GM23338 (cell line): ENCODE results near the gene TRIOBP. TPM values are rescaled to one million over a fixed set of nuclear protein-coding genes. Genes with fewer than 3 reads are reported as not detected.

Source experiments
- ATAC-seq: fragments of 200-7000 bp; cut with Tn5 transposase; 3 replicates; pipeline ENCODE4 v1.9.1; 2020
- DNase-seq: peaks from one replicate; pipeline ENCODE4 v3.0.0-alpha.2; 2015; ENCODE audit warnings: low spot score
- H2AFZ ChIP-seq: fragments of 200-600 bp; sonication (generic); 2 replicates; pipeline ENCODE4 v1.8.0; 2016; ENCODE audit warnings: antibody characterized with exemption, mild to moderate bottlenecking, moderate library complexity
- H3F3A ChIP-seq: fragments of 200-600 bp; sonication (generic); replicated peaks from 2 replicates; pipeline ENCODE4 v1.8.0; 2017; ENCODE audit warnings: antibody characterized with exemption, mixed run types, low read depth
- H3K27ac ChIP-seq: fragments of 200-600 bp; sonication (generic); 2 replicates; pipeline ENCODE4 v1.6.1; 2016; ENCODE audit warnings: low read depth
- H3K27me3 ChIP-seq: fragments of 200-600 bp; sonication (generic); 2 replicates; pipeline ENCODE4 v1.8.0; 2016; ENCODE audit warnings: mild to moderate bottlenecking, mixed run types, moderate library complexity; ENCODE audit not compliant: insufficient read depth
- H3K36me3 ChIP-seq: fragments of 200-600 bp; sonication (generic); 2 replicates; pipeline ENCODE4 v1.8.0; 2016; ENCODE audit warnings: mild to moderate bottlenecking; ENCODE audit not compliant: insufficient read depth
- H3K4me1 ChIP-seq: fragments of 200-600 bp; sonication (generic); 2 replicates; pipeline ENCODE4 v1.8.0; 2016; ENCODE audit warnings: mild to moderate bottlenecking, moderate library complexity; ENCODE audit not compliant: insufficient read depth
- H3K4me2 ChIP-seq: fragments of 200-600 bp; sonication (generic); 2 replicates; pipeline ENCODE4 v1.7.1; 2017; ENCODE audit warnings: mixed run types
- H3K4me3 ChIP-seq: fragments of 200-600 bp; sonication (generic); 2 replicates; pipeline ENCODE4 v1.6.1; 2016; ENCODE audit warnings: mixed run types
- H3K79me2 ChIP-seq: fragments of 200-600 bp; sonication (generic); replicated peaks from 2 replicates; pipeline ENCODE4 v1.8.0; 2017; ENCODE audit warnings: mild to moderate bottlenecking; ENCODE audit not compliant: insufficient read depth
- H3K9me2 ChIP-seq: fragments of 200-600 bp; sonication (generic); 2 replicates; pipeline ENCODE4 v1.8.0; 2017; ENCODE audit not compliant: insufficient read depth
- H4K20me1 ChIP-seq: fragments of 200-600 bp; sonication (generic); replicated peaks from 2 replicates; pipeline ENCODE4 v1.8.0; 2017; ENCODE audit warnings: mild to moderate bottlenecking; ENCODE audit not compliant: insufficient read depth
- H3K27ac Mint-ChIP-seq: 2 replicates; pipeline ENCODE4 v1.8.0; 2020; ENCODE audit warnings: inconsistent platforms, mild to moderate bottlenecking, moderate library complexity, mixed read lengths
- H3K27me3 Mint-ChIP-seq: 3 replicates; pipeline ENCODE4 v1.8.0; 2022; ENCODE audit warnings: low read depth, mild to moderate bottlenecking, moderate library complexity, mixed read lengths, inconsistent platforms; ENCODE audit not compliant: insufficient read depth, poor library complexity
- H3K36me3 Mint-ChIP-seq: 3 replicates; pipeline ENCODE4 v1.8.0; 2021; ENCODE audit warnings: low read depth, mild to moderate bottlenecking, inconsistent platforms, moderate library complexity, mixed read lengths
- H3K4me1 Mint-ChIP-seq: 3 replicates; pipeline ENCODE4 v1.8.0; 2020; ENCODE audit warnings: mild to moderate bottlenecking, inconsistent platforms, mixed read lengths
- H3K4me3 Mint-ChIP-seq: 3 replicates; pipeline ENCODE4 v1.8.0; 2021; ENCODE audit warnings: moderate library complexity, mild to moderate bottlenecking, inconsistent platforms, mixed read lengths
- H3K9me3 Mint-ChIP-seq: 3 replicates; pipeline ENCODE4 v1.8.0; 2020; ENCODE audit warnings: moderate library complexity, mild to moderate bottlenecking, inconsistent platforms, mixed read lengths
- EZH2 ChIP-seq: fragments of 200-600 bp; sonication (generic); IDR thresholded peaks from one replicate; pipeline ENCODE4 v1.8.0; 2017; ENCODE audit warnings: antibody characterized with exemption, mild to moderate bottlenecking, low read depth; ENCODE audit not compliant: unreplicated experiment
- EZH2phosphoT487 ChIP-seq: fragments of 200-600 bp; sonication (generic); IDR thresholded peaks from one replicate; pipeline ENCODE4 v1.8.1; 2018; ENCODE audit warnings: antibody characterized with exemption; ENCODE audit not compliant: unreplicated experiment
- NANOG ChIP-seq: IDR thresholded peaks from 2 replicates; pipeline ENCODE4 v1.6.1; 2016; ENCODE audit warnings: antibody characterized with exemption, borderline replicate concordance
- POLR2AphosphoS5 ChIP-seq: IDR thresholded peaks from 2 replicates; pipeline ENCODE4 v1.6.1; 2016; ENCODE audit warnings: antibody characterized with exemption, low read depth
- STAT1 ChIP-seq: IDR thresholded peaks from one replicate; pipeline ENCODE4 v1.6.1; 2016; ENCODE audit warnings: antibody characterized with exemption; ENCODE audit not compliant: unreplicated experiment
- ZNF114 ChIP-seq: fragments of 250-450 bp; sonication (Bioruptor Pico); IDR thresholded peaks from 2 replicates; pipeline ENCODE4 v1.5.0; 2020; ENCODE audit warnings: mild to moderate bottlenecking, moderate library complexity
- ZNF331 ChIP-seq: fragments of 250-450 bp; sonication (Bioruptor Pico); IDR thresholded peaks from 2 replicates; pipeline ENCODE4 v1.5.0; 2020; ENCODE audit warnings: low read depth, mild to moderate bottlenecking, moderate library complexity
- polyA plus RNA-seq: library from polyadenylated mRNA; unstranded; fragments of >200 nt; fragmentation: Nextera tagmentation; extraction: Ambion mirVana; gene quantifications from 2 replicates; pipeline ENCODE4 v1.2.1, GENCODE V29; 2016
- total RNA-seq: library from RNA; depleted of rRNA; stranded (reverse); fragments of >200 nt; shearing (Covaris generic); gene quantifications from 2 replicates; pipeline ENCODE4 v1.2.3, GENCODE V29; 2014
- TF ChIP-seq, protein P1 (sequence below): fragments of 250-450 bp; sonication (Bioruptor Pico); IDR thresholded peaks from 2 replicates; pipeline ENCODE4 v1.5.0; 2020; ENCODE audit warnings: mild to moderate bottlenecking, moderate library complexity
- TF ChIP-seq, protein P2 (sequence below), 2 experiments: fragments of 200-600 bp in 1 of 2; sonication (generic) in 1 of 2; conservative IDR thresholded peaks; 2 replicates each; pipeline versions ENCODE4 v1.5.1 to v1.6.1; 2016 to 2017; ENCODE audit warnings: antibody characterized with exemption in 2 of 2, low read depth in 2 of 2, mild to moderate bottlenecking in 2 of 2, moderate library complexity in 1 of 2
- TF ChIP-seq, protein P3 (sequence below): IDR thresholded peaks from 2 replicates; pipeline ENCODE4 v1.6.1; 2016; ENCODE audit warnings: antibody characterized with exemption

Gene TRIOBP
- total and polyA plus RNA-seq, 2 experiments from 2014 or later, result 21.4 to 48.4 TPM

GRCh38 chr22:37701141-37701786 lies 4.4 kb downstream of the TRIOBP start:
- H3K27me3 ChIP-seq, result no peaks in the 10 kb centered on the region
- no peaks in the 10 kb centered on the region for H3K79me2 ChIP-seq
- H3K27me3 Mint-ChIP-seq, result peaks cover 17% of the 10 kb centered on the region
- DNase-seq, result no peak
- H4K20me1 ChIP-seq, result no peaks in the 10 kb centered on the region; the same call in 1 of the 2 replicates
- no peak overlapping the region for H3K4me2 ChIP-seq
- TF ChIP-seq STAT1 (no peak), ZNF331 (no peak), EZH2 (no peak), NANOG (no peak), ZNF114 (no peak), POLR2AphosphoS5 (no peak), EZH2phosphoT487 (no peak)
- TF ChIP-seq, protein P1, sequence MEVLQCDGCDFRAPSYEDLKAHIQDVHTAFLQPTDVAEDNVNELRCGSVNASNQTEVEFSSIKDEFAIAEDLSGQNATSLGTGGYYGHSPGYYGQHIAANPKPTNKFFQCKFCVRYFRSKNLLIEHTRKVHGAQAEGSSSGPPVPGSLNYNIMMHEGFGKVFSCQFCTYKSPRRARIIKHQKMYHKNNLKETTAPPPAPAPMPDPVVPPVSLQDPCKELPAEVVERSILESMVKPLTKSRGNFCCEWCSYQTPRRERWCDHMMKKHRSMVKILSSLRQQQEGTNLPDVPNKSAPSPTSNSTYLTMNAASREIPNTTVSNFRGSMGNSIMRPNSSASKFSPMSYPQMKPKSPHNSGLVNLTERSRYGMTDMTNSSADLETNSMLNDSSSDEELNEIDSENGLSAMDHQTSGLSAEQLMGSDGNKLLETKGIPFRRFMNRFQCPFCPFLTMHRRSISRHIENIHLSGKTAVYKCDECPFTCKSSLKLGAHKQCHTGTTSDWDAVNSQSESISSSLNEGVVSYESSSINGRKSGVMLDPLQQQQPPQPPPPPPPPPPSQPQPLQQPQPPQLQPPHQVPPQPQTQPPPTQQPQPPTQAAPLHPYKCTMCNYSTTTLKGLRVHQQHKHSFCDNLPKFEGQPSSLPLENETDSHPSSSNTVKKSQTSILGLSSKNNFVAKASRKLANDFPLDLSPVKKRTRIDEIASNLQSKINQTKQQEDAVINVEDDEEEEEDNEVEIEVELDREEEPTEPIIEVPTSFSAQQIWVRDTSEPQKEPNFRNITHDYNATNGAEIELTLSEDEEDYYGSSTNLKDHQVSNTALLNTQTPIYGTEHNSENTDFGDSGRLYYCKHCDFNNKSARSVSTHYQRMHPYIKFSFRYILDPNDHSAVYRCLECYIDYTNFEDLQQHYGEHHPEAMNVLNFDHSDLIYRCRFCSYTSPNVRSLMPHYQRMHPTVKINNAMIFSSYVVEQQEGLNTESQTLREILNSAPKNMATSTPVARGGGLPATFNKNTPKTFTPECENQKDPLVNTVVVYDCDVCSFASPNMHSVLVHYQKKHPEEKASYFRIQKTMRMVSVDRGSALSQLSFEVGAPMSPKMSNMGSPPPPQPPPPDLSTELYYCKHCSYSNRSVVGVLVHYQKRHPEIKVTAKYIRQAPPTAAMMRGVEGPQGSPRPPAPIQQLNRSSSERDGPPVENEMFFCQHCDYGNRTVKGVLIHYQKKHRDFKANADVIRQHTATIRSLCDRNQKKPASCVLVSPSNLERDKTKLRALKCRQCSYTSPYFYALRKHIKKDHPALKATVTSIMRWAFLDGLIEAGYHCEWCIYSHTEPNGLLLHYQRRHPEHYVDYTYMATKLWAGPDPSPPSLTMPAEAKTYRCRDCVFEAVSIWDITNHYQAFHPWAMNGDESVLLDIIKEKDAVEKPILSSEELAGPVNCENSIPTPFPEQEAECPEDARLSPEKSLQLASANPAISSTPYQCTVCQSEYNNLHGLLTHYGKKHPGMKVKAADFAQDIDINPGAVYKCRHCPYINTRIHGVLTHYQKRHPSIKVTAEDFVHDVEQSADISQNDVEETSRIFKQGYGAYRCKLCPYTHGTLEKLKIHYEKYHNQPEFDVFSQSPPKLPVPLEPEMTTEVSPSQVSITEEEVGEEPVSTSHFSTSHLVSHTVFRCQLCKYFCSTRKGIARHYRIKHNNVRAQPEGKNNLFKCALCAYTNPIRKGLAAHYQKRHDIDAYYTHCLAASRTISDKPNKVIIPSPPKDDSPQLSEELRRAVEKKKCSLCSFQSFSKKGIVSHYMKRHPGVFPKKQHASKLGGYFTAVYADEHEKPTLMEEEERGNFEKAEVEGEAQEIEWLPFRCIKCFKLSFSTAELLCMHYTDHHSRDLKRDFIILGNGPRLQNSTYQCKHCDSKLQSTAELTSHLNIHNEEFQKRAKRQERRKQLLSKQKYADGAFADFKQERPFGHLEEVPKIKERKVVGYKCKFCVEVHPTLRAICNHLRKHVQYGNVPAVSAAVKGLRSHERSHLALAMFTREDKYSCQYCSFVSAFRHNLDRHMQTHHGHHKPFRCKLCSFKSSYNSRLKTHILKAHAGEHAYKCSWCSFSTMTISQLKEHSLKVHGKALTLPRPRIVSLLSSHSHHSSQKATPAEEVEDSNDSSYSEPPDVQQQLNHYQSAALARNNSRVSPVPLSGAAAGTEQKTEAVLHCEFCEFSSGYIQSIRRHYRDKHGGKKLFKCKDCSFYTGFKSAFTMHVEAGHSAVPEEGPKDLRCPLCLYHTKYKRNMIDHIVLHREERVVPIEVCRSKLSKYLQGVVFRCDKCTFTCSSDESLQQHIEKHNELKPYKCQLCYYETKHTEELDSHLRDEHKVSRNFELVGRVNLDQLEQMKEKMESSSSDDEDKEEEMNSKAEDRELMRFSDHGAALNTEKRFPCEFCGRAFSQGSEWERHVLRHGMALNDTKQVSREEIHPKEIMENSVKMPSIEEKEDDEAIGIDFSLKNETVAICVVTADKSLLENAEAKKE, result no peak
- TF ChIP-seq, protein P2, sequence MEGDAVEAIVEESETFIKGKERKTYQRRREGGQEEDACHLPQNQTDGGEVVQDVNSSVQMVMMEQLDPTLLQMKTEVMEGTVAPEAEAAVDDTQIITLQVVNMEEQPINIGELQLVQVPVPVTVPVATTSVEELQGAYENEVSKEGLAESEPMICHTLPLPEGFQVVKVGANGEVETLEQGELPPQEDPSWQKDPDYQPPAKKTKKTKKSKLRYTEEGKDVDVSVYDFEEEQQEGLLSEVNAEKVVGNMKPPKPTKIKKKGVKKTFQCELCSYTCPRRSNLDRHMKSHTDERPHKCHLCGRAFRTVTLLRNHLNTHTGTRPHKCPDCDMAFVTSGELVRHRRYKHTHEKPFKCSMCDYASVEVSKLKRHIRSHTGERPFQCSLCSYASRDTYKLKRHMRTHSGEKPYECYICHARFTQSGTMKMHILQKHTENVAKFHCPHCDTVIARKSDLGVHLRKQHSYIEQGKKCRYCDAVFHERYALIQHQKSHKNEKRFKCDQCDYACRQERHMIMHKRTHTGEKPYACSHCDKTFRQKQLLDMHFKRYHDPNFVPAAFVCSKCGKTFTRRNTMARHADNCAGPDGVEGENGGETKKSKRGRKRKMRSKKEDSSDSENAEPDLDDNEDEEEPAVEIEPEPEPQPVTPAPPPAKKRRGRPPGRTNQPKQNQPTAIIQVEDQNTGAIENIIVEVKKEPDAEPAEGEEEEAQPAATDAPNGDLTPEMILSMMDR (conservative IDR thresholded peaks at IDR 0.05; ENCODE audit: low read depth in 2 of 2), result no peak
- TF ChIP-seq, protein P3, sequence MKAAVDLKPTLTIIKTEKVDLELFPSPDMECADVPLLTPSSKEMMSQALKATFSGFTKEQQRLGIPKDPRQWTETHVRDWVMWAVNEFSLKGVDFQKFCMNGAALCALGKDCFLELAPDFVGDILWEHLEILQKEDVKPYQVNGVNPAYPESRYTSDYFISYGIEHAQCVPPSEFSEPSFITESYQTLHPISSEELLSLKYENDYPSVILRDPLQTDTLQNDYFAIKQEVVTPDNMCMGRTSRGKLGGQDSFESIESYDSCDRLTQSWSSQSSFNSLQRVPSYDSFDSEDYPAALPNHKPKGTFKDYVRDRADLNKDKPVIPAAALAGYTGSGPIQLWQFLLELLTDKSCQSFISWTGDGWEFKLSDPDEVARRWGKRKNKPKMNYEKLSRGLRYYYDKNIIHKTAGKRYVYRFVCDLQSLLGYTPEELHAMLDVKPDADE, result no peak
- H3K4me1 Mint-ChIP-seq, result no peaks in the 10 kb centered on the region; the same call in 2 of the 3 replicates
- no peaks in the 10 kb centered on the region for H3K9me2 ChIP-seq
- no peak overlapping the region for H3K4me3 Mint-ChIP-seq
- no peak overlapping the region for H2AFZ ChIP-seq
- H3K27ac ChIP-seq, result no peak overlapping the region
- H3K36me3 ChIP-seq, result peaks cover 24% of the 10 kb centered on the region; the same call in 1 of the 2 replicates
- ATAC-seq, result no peak
- no peak overlapping the region for H3K27ac Mint-ChIP-seq
- peaks cover 46% of the 10 kb centered on the region for H3K36me3 Mint-ChIP-seq
- H3F3A ChIP-seq, result peaks cover 1% of the 10 kb centered on the region
- no peaks in the 10 kb centered on the region; the same call in 1 of the 2 replicates for H3K4me1 ChIP-seq
- no peaks in the 10 kb centered on the region for H3K9me3 Mint-ChIP-seq
- no peak overlapping the region for H3K4me3 ChIP-seq
